Activated CD4-positive, alpha-beta T cell treated with anti-CD3 and anti-CD28 coated beads for 36 hours (primary cell): ENCODE data around the gene SMIM10L2A. TPM values are rescaled to one million over a fixed set of nuclear protein-coding genes. Genes with fewer than 3 reads are reported as not detected.
"Not testable (repeated sequence)": the region's sequence is repeated elsewhere in the genome, so short reads cannot be mapped to it uniquely, and the experiment has no call there.

Source experiments
- ATAC-seq: fragments of 200-7000 bp; cut with Tn5 transposase; one replicate; pipeline ENCODE4 v1.10.0; 2021; ENCODE audit warnings: mild to moderate bottlenecking, moderate library complexity
- CTCF ChIA-PET: fragments of 350-600 bp; sonication (Branson Sonifier 250); formaldehyde crosslinking; loops from one replicate; lab custom pipeline; 2021; ENCODE audit warnings: antibody characterized with exemption; lab: Charles Lee
- POLR2A ChIA-PET: fragments of 350-600 bp; sonication (Branson Sonifier 250); formaldehyde crosslinking; loops from one replicate; lab custom pipeline; 2021; ENCODE audit warnings: antibody characterized with exemption, inconsistent platforms; lab: Charles Lee
- DNase-seq: peaks from one replicate; pipeline ENCODE4 v3.0.0-alpha.2; 2020
- H3K27ac Mint-ChIP-seq: one replicate; pipeline ENCODE4 v1.8.0; 2021; ENCODE audit warnings: mixed read lengths
- H3K27me3 Mint-ChIP-seq: one replicate; pipeline ENCODE4 v1.8.0; 2021; ENCODE audit warnings: mixed read lengths
- H3K36me3 Mint-ChIP-seq: one replicate; pipeline ENCODE4 v1.8.0; 2021; ENCODE audit warnings: low read depth, mixed read lengths
- H3K4me1 Mint-ChIP-seq: one replicate; pipeline ENCODE4 v1.8.0; 2021; ENCODE audit warnings: mixed read lengths
- H3K4me3 Mint-ChIP-seq: one replicate; pipeline ENCODE4 v1.8.0; 2021; ENCODE audit warnings: mild to moderate bottlenecking, moderate library complexity, mixed read lengths
- H3K9me3 Mint-ChIP-seq: one replicate; pipeline ENCODE4 v1.8.0; 2021; ENCODE audit warnings: low read depth, mixed read lengths
- intact Hi-C, 2 experiments: fragments of 100-400 bp; cut with DNase I in 1 of 2; cut with micrococcal nuclease in 1 of 2; formaldehyde crosslinking; loops; one replicate each; pipeline versions ENCODE4 v1.14.2 to v1.15.1; 2022 to 2024; cut with DNase I, micrococcal nuclease
- total RNA-seq, 2 experiments: library from RNA; stranded (reverse); gene quantifications; one replicate each; pipeline ENCODE4 v1.2.3, GENCODE V29; 2021

The SMIM10L2A gene
- total RNA-seq, 2 experiments from 2014 or later = 0.16 to 0.25 TPM

DNA sequence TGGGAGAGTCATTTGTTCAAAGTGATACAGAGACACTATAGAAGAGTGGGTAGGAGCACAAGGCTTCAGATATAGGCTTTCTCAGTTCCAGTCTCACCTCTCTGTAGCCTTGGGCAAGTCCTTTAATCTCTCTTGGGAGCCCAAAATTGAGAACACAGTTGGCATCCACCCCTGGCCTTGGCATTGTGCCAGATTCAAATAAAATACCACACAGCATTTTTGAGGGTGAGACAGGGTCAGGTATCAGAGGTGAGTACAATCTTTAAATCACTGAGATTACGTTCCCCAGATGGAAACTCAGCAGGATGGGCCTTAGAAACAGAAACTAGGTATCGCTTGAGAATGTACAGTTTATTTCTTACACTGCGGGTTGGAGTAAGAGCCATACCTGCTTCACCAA lies 25.2 kb upstream of the SMIM10L2A start:
- DNase-seq = no peak
- H3K36me3 Mint-ChIP-seq = no peaks in the 10 kb centered on the region
- ATAC-seq = no peak

DNA sequence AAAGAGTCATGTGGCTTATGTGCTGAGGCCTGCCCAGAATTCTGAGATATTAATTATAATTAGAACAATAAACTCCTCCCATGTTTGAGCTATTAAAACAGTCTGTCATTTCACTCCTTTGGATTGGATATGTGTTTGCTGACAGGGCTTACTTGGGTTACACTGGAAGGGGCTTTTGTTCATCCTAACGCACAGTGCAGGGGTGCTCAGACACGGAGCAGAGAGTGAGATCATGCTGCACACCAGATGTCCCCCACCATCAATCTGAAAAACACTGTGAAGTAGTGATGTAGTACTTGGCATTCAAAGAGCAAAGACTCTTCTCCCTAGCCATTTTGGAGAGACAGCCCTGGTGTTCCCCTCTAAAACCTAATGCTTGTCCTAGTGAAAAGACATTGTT lies 24.1 kb upstream of the SMIM10L2A start:
- Mint-ChIP-seq H3K4me3 (no peak overlapping the region), H3K27ac (no peak overlapping the region), H3K4me1 (peaks cover 16% of the 10 kb centered on the region), H3K27me3 (no peaks in the 10 kb centered on the region), H3K9me3 (no peaks in the 10 kb centered on the region), H3K36me3 (no peaks in the 10 kb centered on the region)
- ATAC-seq (no peak), DNase-seq (no peak)
- POLR2A ChIA-PET = no interaction called here
- CTCF ChIA-PET = interaction anchor here (0.6 kb wide), 1 partner anchor 249 kb away, joined by 3 read pairs; no protein-coding TSS in a partner anchor
- intact Hi-C loops = no loop called here

More for the DNA sequence above, 25.2 kb upstream of the SMIM10L2A start:
- intact Hi-C loops = no loop called here
- H3K4me3 Mint-ChIP-seq = no peak overlapping the region
- H3K27ac Mint-ChIP-seq = no peak overlapping the region
- peaks cover 8% of the 10 kb centered on the region for H3K4me1 Mint-ChIP-seq
- POLR2A ChIA-PET = no interaction called here
- CTCF ChIA-PET = no interaction called here
- no peaks in the 10 kb centered on the region for H3K9me3 Mint-ChIP-seq
- no peaks in the 10 kb centered on the region for H3K27me3 Mint-ChIP-seq

DNA sequence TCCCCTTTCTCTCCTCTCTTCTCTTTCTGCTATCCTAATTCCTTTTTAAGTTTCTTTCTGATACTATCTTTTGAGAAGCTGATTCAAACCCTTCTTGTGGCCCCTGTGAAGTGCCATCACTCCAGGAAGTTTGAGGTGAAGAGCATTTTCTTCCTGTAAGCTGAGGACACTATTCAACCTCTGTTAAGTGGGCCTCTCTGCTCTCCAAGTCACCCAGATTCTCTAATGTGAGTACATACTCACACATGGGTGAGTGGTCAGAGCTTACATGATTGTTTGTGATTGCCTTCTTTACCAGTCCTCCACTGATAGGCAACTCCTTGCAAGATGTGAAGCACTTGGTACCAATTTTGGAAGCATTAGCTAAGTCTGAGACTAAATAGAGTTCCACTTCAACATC lies 18.4 kb upstream of the SMIM10L2A start:
- CTCF ChIA-PET = no interaction called here
- ATAC-seq = peak; percentile 47
- peaks cover 24% of the 10 kb centered on the region for H3K4me1 Mint-ChIP-seq
- H3K27me3 Mint-ChIP-seq = no peaks in the 10 kb centered on the region
- no peak overlapping the region for H3K27ac Mint-ChIP-seq
- no peak for DNase-seq
- intact Hi-C loops = no loop called here
- no peaks in the 10 kb centered on the region for H3K36me3 Mint-ChIP-seq
- no peak overlapping the region for H3K4me3 Mint-ChIP-seq
- H3K9me3 Mint-ChIP-seq = no peaks in the 10 kb centered on the region
- POLR2A ChIA-PET = interaction anchor here (0.6 kb wide), 1 partner anchor 52 kb away, joined by 4 read pairs; no protein-coding TSS in a partner anchor

DNA sequence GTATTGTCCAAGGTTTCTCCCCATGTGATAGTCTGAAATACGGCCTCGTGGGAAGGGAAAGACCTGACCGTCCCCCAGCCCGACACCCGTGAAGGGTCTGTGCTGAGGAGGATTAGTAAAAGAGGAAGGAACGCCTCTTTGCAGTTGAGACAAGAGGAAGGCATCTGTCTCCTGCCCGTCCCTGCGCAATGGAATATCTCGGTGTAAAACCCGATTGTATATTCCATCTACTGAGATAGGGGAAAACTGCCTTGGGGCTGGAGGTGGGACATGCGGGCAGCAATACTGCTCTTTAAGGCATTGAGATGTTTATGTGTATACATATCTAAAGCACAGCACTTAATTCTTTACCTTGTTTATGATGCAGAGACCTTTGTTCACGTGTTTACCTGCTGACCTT lies 15.3 kb upstream of the SMIM10L2A start:
- H3K27ac Mint-ChIP-seq, POLR2A ChIA-PET, CTCF ChIA-PET, DNase-seq, ATAC-seq, intact Hi-C loops, H3K27me3 Mint-ChIP-seq, H3K9me3 Mint-ChIP-seq, H3K36me3 Mint-ChIP-seq, H3K4me3 Mint-ChIP-seq: not testable (repeated sequence)
- peaks cover 26% of the 10 kb centered on the region for H3K4me1 Mint-ChIP-seq

DNA sequence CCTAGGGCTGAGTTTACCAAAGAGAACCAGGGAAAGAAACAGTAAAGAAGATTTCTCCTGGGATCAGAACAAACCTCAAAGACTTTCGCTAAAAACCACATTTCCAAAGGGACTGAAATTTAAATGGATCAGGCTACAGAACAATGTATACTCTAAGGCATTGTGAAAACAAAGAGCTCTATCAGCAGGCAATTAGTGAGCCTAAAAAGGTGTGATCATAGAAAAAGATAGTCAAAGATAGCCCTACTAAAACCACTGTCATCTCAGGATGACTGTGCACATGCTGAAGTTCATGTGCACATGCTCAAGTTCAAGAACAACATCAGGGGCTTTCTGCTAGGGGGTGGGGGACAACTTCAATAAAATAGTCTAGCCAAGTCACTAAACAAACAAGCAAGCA lies 12.9 kb upstream of the SMIM10L2A start:
- Mint-ChIP-seq H3K27ac (no peak overlapping the region), H3K36me3 (no peaks in the 10 kb centered on the region), H3K4me1 (peaks cover 6% of the 10 kb centered on the region), H3K27me3 (no peaks in the 10 kb centered on the region), H3K4me3 (no peak overlapping the region), H3K9me3 (peaks cover 5% of the 10 kb centered on the region)
- ATAC-seq (no peak), DNase-seq (no peak)
- ChIA-PET POLR2A (no interaction called here), CTCF (no interaction called here)
- intact Hi-C loops = no loop called here

DNA sequence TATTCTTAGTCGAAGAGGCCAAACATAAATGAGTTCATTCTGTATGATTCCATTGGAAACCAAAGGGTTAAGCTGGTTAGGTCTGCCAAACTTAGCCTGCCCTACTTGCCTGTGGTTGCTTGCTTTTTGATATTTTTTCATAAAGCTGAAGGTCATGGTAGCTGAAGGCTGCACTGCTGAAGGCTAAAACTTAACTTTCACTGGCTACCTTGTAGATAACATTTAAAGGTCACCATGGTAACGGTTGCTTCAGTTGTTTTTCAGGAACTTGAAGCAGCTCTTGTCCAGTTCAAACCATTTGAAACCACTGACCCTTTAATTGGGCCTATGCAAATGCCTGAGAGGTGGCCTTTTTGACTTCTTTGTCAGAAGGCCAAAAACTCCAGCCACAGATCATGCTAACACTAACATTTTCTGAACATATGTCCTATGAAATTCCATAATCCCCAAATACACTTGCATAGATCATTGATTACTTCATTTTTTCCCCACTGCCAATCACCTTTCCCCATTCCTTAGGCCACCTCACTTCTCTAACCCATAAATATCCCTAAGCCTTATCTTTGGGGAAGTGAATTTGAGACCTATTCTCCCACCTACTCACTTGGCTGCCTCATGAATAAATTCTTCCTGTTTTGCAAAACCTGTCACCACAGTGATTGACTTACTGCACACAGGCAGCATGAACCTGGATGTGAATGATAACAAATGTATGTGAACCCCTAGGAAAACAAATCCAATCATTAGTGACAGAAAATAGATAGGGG lies 10.7 kb upstream of the SMIM10L2A start:
- Mint-ChIP-seq H3K4me3 (no peak overlapping the region), H3K4me1 (peaks cover 4% of the 10 kb centered on the region), H3K36me3 (no peaks in the 10 kb centered on the region), H3K9me3 (peaks cover 5% of the 10 kb centered on the region), H3K27ac (no peak overlapping the region), H3K27me3 (no peaks in the 10 kb centered on the region)
- no peak for DNase-seq
- POLR2A ChIA-PET = no interaction called here
- CTCF ChIA-PET = no interaction called here
- intact Hi-C loops = no loop called here
- ATAC-seq = no peak

DNA sequence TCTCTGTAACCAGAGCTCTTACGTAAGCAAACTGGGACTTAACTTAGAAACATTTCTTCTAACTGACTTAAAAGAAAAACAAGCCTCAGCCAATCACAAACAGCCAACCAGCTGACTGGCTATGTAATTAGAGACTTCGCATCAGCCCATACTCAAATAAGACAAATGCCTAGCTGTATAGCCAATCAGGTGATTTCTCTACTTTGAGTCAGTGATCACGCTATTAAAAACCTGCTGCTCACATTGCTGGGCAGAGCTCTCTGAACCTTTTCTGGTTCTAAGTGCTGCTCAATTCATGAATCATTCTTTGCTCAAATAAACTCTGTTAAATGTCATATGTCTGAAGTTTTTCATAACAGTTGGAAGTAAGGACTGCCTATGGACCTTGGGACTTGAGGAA lies 9.9 kb upstream of the SMIM10L2A start:
- no peak for DNase-seq
- peaks cover 4% of the 10 kb centered on the region for H3K4me1 Mint-ChIP-seq
- H3K9me3 Mint-ChIP-seq = peaks cover 5% of the 10 kb centered on the region
- POLR2A ChIA-PET = no interaction called here
- no peaks in the 10 kb centered on the region for H3K36me3 Mint-ChIP-seq
- no peak for ATAC-seq
- no peak overlapping the region for H3K4me3 Mint-ChIP-seq
- no peak overlapping the region for H3K27ac Mint-ChIP-seq
- H3K27me3 Mint-ChIP-seq = no peaks in the 10 kb centered on the region
- CTCF ChIA-PET = no interaction called here
- intact Hi-C loops = no loop called here

DNA sequence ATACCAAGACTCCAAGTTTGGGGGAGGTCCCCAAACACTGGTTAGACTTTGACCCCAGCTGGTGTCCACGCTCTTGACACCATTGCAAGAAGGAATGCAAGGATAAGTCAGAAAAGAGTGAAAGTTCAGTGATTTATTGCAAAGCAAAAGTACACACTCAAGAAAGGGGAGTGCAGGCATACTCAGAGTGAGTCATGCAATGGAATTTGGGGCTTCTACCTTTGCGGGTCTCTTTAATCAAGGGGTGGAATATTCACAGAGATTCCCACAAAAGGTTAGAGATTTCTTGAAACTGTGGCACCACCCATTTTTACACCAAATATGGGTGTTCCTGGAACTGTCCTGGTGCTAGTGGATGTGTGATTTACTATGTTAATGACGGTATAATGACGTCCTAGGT lies 5.2 kb upstream of the SMIM10L2A start:
- ATAC-seq (no peak), DNase-seq (no peak)
- POLR2A ChIA-PET = no interaction called here
- intact Hi-C loops = no loop called here
- CTCF ChIA-PET = interaction anchor here (0.8 kb wide), 1 partner anchor 25 kb away, joined by 4 read pairs; no protein-coding TSS in a partner anchor
- no peak overlapping the region for H3K4me3 Mint-ChIP-seq
- peaks cover 3% of the 10 kb centered on the region for H3K4me1 Mint-ChIP-seq
- no peak overlapping the region for H3K27ac Mint-ChIP-seq
- H3K9me3 Mint-ChIP-seq = peaks cover 5% of the 10 kb centered on the region
- no peaks in the 10 kb centered on the region for H3K27me3 Mint-ChIP-seq
- H3K36me3 Mint-ChIP-seq = no peaks in the 10 kb centered on the region

DNA sequence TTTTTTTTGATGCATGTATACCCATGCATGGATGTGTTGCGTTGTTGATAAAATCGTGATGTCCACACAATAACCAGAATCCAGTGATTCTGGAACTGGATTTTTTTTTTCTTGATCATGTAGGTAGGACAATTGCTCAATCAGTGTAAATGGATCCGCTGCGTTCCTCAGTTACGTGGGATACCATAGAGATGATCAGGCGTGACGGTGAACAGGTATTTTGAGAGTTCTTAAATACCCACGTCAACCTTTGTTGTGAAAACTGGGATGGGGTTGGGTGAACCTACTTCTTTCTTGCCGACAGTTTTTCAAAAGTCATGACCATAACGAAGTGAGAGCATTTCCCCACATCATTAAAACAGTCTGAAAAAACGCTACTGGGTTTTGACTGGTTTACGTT lies 913 bp upstream of the SMIM10L2A start:
- H3K27me3 Mint-ChIP-seq = no peaks in the 10 kb centered on the region
- peak overlapping the region; percentile 64 for H3K4me3 Mint-ChIP-seq
- DNase-seq (no peak), ATAC-seq (no peak)
- no peaks in the 10 kb centered on the region for H3K36me3 Mint-ChIP-seq
- ChIA-PET POLR2A (no interaction called here), CTCF (no interaction called here)
- intact Hi-C loops = loop anchor here in 1 of 2 experiments (1.0 kb wide), 1 partner anchor 100 kb away; no protein-coding TSS in a partner anchor
- peaks cover 3% of the 10 kb centered on the region for H3K4me1 Mint-ChIP-seq
- no peaks in the 10 kb centered on the region for H3K9me3 Mint-ChIP-seq
- H3K27ac Mint-ChIP-seq = no peak overlapping the region

DNA sequence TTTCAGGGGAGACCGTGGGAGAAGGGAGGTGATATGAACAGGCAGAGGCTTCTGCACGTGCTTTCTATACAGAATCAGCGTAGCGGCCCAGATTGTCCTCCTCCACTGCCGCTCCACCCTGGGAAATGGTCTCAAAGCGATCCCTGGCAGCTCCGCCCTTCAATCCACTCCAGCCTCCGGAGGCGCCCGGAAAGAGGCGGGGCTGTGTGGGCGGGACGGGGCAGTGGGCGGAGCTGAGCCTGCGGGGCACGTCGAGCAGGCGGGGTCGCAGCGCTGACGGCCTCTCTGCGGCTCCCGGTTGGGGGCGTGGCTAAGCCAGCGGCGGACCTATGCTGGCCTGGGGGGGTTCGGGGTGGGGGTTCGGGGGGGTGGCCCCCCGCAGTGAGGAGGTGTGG lies 210 bp upstream of the SMIM10L2A start:
- CTCF ChIA-PET = no interaction called here
- intact Hi-C loops = loop anchor here in 1 of 2 experiments (1.0 kb wide), 1 partner anchor 100 kb away; no protein-coding TSS in a partner anchor
- no peaks in the 10 kb centered on the region for H3K36me3 Mint-ChIP-seq

DNA sequence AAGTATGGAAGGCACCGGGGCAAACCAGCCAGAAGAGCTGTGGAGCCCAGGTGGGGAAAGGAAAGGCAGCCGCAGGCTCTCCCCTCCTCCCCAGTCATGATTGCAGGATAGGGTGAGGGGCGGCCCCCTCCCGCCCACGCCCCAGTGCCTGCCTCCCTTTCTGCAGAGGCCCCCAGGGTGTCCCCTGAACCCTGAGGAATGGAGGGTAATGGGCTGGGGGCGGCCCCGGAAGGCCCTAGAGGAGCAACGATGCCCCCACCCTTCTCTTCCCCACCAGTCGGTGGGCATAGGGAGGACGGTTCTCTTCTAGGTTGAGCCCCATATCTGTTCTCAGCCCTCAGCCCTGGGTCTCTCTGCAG lies 1.0 kb downstream of the SMIM10L2A start:
- POLR2A ChIA-PET, H3K4me1 Mint-ChIP-seq, H3K27me3 Mint-ChIP-seq, CTCF ChIA-PET, ATAC-seq, H3K9me3 Mint-ChIP-seq, H3K36me3 Mint-ChIP-seq, intact Hi-C loops, DNase-seq, H3K27ac Mint-ChIP-seq, H3K4me3 Mint-ChIP-seq: not testable (repeated sequence)

More for the DNA sequence above, 210 bp upstream of the SMIM10L2A start:
- Mint-ChIP-seq H3K4me3 (peak overlapping the region; percentile 64), H3K27ac (no peak overlapping the region), H3K4me1 (peaks cover 3% of the 10 kb centered on the region), H3K27me3 (no peaks in the 10 kb centered on the region), H3K9me3 (no peaks in the 10 kb centered on the region)
- peak; percentile 92 for DNase-seq
- peak; percentile 96 for ATAC-seq
- POLR2A ChIA-PET = no interaction called here

DNA sequence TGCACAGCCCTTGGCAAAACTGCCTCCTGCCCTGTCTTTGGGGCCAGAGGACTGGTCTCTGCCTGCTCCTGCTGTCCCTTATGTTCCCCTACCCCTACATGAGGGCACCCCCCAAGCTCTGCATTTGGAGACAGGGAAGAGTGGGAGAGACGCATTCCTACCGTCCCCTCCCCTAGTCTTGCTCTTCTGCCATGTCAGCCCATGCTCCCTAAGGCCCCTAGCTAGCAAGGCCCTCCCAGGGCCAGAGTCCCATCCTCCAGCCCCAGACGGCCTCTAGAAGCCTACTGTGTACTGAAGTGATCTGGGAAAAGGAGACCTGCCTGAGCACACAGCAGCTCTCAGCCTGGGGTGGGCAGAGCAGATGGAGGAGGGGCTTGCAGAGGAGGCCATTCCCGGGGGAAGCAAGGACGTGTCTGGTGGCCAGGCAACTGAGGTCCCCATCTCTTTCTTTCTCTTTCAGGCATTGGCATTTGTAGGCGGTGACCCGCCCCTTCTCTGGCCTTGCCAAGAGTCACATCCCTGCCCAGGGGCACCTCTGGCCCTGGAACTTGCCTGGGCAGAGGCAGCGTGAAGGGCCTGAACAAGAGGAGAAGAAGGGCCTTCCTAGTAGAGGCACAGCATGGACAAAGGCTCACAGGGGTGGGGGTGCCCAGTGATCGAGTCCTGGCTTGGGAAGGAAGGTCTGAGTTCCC lies 1.6 kb downstream of the SMIM10L2A start:
- H3K4me1 Mint-ChIP-seq, DNase-seq, H3K27ac Mint-ChIP-seq, H3K4me3 Mint-ChIP-seq, intact Hi-C loops, H3K36me3 Mint-ChIP-seq, H3K9me3 Mint-ChIP-seq, POLR2A ChIA-PET, ATAC-seq, H3K27me3 Mint-ChIP-seq, CTCF ChIA-PET: not testable (repeated sequence)
